A172 (cell line): Measurements from ENCODE around the gene FBXO28. TPM values are rescaled to one million over a fixed set of nuclear protein-coding genes. Genes with fewer than 3 reads are reported as not detected.

ENCODE experiments used
- DNase-seq: peaks from one replicate; pipeline ENCODE4 v3.0.0-alpha.2; 2015; ENCODE audit warnings: low spot score
- total RNA-seq: library from RNA; depleted of rRNA; stranded (reverse); fragments of >200 nt; shearing (Covaris generic); gene quantifications from 2 replicates; pipeline ENCODE4 v1.2.3, GENCODE V29; 2014

FBXO28 gene
- total RNA-seq, 1 experiment from 2014 or later = 45.2 TPM

- DNase-seq = no peak
These were observed 43.4 kb downstream of the FBXO28 start for GRCh38 chr1:224157316-224157715.

GRCh38 chr1:224159541-224159940 is 45.6 kb downstream of the FBXO28 start:
- DNase-seq = no peak

- DNase-seq = no peak
These were observed 46.3 kb downstream of the FBXO28 start for GRCh38 chr1:224160171-224160682.

- no peak for DNase-seq
These were observed 48.9 kb downstream of the FBXO28 start for GRCh38 chr1:224162768-224163167.

- DNase-seq = no peak
These were observed 49.4 kb downstream of the FBXO28 start for GRCh38 chr1:224163311-224163710.

- DNase-seq = peak; percentile 88
These were observed 55.0 kb downstream of the FBXO28 start for GRCh38 chr1:224168859-224169380.

- no peak for DNase-seq
These were observed 55.9 kb downstream of the FBXO28 start for GRCh38 chr1:224169718-224170270.

- DNase-seq = no peak
These were observed 56.4 kb downstream of the FBXO28 start for GRCh38 chr1:224170343-224170742.

GRCh38 chr1:224170748-224171478 is 57.0 kb downstream of the FBXO28 start:
- DNase-seq = no peak

GRCh38 chr1:224172229-224172628 is 58.3 kb downstream of the FBXO28 start:
- no peak for DNase-seq

- DNase-seq = no peak
These were observed 59.6 kb downstream of the FBXO28 start for GRCh38 chr1:224173523-224173922.

GRCh38 chr1:224175617-224176016 is 61.7 kb downstream of the FBXO28 start:
- DNase-seq = no peak

- DNase-seq = no peak
These were observed 63.6 kb downstream of the FBXO28 start for GRCh38 chr1:224177356-224177999.

- no peak for DNase-seq
These were observed 65.0 kb downstream of the FBXO28 start for GRCh38 chr1:224178894-224179293.

- DNase-seq = no peak
These were observed 67.0 kb downstream of the FBXO28 start for GRCh38 chr1:224180783-224181452.

- DNase-seq = no peak
These were observed 67.5 kb downstream of the FBXO28 start for GRCh38 chr1:224181453-224181810.

GRCh38 chr1:224182057-224182865 is 68.3 kb downstream of the FBXO28 start:
- peak; percentile 33 for DNase-seq

- DNase-seq = peak; percentile 72
These were observed 69.1 kb downstream of the FBXO28 start, which contains the start of gene DEGS1 for GRCh38 chr1:224182866-224183590. Gene DEGS1 (plus strand): TSS chr1:224183240. CDS start chr1:224183337, 97 bp downstream.

GRCh38 chr1:224183591-224184312 is 69.8 kb downstream of the FBXO28 start:
- DNase-seq = peak; percentile 48

GRCh38 chr1:224185208-224185607 is 71.3 kb downstream of the FBXO28 start:
- no peak for DNase-seq
